Stimulated activated CD4-positive, alpha-beta T cell treated with anti-CD3 and anti-CD28 coated beads, Interleukin-1b, Interleukin-23, amount 100 ng/mL, for 48 hours (primary cell): Measurements from ENCODE around the gene BEND3.
"Not testable (repeated sequence)": the region's sequence is repeated elsewhere in the genome, so short reads cannot be mapped to it uniquely, and the experiment has no call there.

Experiments used
- DNase-seq: peaks from one replicate; pipeline ENCODE4 v3.0.0-alpha.2; 2020

The BEND3 gene

GRCh38 chr6:107120404-107120803 lies 5.1 kb upstream of the BEND3 start:
- no peak for DNase-seq

DNA sequence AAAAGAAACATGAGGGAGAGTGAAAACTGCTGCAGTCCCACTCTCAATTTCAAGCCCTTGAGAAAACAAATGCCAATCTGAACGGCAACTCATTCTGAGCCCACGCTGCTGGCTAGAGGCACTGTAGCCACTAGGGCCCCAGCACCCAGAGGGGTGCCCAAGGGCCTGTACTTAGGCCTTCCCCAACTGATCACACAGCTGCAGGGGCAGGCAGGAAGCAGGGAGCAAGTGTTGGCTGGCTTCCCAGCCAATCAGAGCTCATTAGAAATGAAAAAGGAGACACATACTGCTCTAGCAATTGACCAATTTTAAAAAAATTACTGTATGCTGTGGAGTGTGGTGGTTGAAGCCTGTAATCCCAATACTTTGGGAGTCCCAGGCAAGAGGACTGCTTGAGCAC lies 3.7 kb upstream of the BEND3 start:
- no peak for DNase-seq

- DNase-seq = not testable (repeated sequence)
Measured at GRCh38 chr6:107118540-107118939, 3.2 kb upstream of the BEND3 start.

DNA sequence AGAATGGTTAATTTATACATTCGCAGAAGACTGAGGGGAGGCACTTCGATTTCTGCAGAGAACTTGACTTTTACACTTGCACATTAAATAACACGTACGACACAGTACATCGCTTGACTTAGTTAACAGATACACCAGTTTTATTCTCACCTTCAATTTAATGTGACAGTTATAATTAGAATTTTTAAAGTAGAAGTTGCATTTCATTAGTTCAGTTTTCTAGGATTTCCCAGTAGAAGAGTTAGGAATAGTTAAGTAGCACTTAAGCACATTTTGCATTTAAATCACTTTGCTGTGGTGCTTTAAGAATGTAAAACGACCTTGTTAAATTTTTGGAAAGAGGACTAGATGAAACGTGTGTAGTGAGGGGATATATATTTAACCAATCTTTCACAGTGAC lies 1.6 kb upstream of the BEND3 start:
- no peak for DNase-seq

- DNase-seq = peak; percentile 25
Measured at GRCh38 chr6:107116328-107116892, 1.1 kb upstream of the BEND3 start.

GRCh38 chr6:107115695-107116327 lies 496 bp upstream of the BEND3 start:
- DNase-seq = peak; percentile 21

- DNase-seq = peak; percentile 72
Measured at GRCh38 chr6:107114213-107114925, 946 bp downstream of the BEND3 start.

GRCh38 chr6:107110200-107110599 lies 5.1 kb downstream of the BEND3 start:
- no peak for DNase-seq

GRCh38 chr6:107108201-107108890 lies 7.0 kb downstream of the BEND3 start:
- no peak for DNase-seq

DNA sequence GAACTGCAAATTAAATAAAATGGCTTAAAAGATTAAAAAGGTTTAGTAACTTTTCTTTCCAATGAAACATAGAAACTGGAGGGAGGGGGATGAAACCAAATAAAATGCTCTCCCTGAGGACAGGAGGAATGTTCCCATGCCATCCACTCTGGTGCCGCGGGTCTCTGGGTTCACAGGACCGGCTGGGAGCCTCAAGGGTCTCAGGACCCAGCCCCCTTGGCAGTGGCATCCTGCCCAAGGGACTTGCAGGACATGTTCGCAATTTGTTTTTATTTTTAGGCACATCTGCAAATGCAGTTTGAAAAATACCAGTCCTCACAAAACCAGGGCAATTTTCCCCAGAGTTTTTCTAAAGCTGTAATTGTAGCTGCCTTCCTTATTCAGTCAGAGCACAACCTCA lies 7.5 kb downstream of the BEND3 start:
- DNase-seq = no peak

- no peak for DNase-seq
Measured at GRCh38 chr6:107106165-107106564, 9.2 kb downstream of the BEND3 start.

DNA sequence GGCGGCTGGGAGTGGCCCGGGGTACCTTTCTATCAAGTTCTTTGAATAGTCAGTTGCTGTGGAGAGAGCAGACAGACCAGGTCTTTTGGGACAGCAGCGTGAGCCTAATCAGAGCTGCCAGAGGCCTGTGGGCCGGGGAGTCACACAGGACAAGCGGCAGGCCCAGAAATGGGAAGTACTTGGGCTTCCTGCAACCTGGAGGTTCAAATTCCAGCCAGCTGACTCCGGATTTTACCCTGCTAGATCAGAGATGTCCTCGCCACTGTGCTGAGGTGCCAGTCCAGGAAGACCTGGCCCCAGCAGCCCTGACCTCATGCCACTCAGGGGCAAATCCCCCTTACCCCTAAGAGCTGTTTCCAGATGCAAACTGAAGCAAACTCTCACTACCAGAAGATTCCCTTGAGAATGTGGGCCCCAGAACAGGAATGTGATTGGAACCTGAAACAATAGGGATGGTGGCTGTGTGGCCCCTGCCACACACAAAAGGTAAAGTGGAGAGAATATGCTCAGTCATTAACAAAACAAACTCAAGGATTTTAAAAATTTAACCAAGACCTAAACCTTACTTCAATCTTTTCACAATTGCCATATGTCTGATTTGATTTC lies 9.7 kb downstream of the BEND3 start:
- DNase-seq = no peak

GRCh38 chr6:107103082-107103481 lies 12.2 kb downstream of the BEND3 start:
- no peak for DNase-seq

DNA sequence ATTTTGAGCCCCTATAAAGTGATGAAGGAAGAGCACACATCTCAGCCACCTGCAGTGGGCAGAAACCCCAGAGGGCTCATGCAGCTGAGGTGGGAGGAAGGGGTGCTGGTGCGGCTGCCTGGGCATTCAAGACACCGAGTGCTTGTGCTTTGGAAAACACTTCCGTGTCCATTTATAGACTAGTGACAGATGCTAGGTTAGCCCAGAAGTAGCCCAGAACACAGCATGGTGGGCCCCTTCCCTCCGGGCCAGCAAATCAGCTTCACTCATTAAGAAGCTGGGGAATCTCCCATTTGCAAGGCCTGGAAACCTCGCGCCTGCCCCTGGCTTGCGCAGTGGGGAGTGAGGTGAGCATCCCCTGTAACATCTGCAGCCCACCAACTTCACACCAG lies 12.9 kb downstream of the BEND3 start:
- DNase-seq = no peak

GRCh38 chr6:107101686-107102413 lies 13.5 kb downstream of the BEND3 start:
- no peak for DNase-seq

- no peak for DNase-seq
Measured at GRCh38 chr6:107101211-107101610, 14.1 kb downstream of the BEND3 start.

- no peak for DNase-seq
Measured at GRCh38 chr6:107098436-107099307, 16.6 kb downstream of the BEND3 start.

DNA sequence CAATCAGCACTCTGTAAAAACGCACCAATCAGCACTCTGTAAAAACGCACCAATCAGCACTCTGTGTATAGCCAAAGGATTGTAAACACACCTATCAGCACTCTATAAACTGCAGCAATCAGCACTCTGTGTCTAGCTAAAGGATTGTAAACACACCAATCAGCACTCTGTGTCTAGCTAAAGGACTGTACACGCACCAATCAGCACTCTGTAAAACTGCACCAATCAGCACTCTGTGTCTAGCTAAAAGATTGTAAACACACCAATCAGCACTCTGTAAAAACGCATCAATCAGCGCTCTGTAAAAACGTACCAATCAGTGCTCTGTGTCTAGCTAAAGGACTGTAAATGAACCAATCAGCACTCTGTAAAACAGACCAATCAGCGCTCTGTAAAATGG lies 30.9 kb downstream of the BEND3 start:
- DNase-seq = not testable (repeated sequence)

DNA sequence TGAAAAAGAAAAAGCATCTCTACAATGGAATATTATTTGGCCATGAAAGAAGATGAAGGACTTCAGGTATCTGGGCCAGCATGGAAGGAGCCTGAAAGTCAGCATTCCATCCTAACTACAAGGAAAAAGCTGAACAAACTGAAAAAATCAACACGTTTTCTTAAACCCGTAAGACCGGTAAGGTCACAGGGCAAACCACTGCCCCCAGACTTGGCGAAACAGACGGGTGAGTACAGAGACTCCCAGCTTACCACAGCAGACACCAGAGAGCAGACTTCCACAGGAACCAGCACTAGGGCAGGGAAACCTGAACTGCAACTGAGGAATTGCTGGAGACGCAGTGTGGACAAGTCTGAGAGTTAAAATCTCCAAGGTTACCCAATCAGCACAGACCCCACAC lies 31.4 kb downstream of the BEND3 start:
- no peak for DNase-seq

DNA sequence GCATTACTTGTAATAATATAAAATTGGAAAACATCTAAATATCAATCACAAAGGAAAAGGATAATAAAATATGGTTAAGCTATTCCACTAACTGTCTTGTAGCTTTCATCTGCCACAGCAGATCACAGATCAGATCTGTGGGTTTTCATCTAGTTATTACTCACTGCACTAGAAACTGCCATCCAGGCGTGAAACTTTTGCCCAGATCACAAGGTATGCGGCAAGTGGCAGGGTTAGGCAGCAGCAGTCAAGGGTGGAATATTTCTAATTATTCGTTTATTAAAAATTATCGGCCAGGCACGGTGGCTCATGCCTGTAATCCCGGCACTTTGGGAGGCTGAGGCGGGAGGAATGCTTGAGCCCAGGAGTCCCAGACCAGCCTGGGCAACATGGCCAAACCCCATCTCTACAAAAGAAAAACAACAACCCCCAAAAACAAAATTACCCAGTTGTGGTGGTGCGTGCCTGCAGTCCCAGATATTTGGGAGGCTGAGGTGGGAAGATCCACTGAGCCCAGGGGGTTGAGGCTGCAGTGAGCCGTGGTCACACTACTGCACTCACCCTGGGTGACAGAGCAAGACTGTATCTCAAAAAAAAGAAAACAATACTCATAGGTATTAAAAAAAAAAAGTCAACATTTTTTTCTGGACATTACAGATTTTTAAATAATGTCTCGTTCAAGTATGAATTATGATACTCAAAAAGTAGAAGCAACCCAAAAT lies 32.1 kb downstream of the BEND3 start:
- no peak for DNase-seq

DNA sequence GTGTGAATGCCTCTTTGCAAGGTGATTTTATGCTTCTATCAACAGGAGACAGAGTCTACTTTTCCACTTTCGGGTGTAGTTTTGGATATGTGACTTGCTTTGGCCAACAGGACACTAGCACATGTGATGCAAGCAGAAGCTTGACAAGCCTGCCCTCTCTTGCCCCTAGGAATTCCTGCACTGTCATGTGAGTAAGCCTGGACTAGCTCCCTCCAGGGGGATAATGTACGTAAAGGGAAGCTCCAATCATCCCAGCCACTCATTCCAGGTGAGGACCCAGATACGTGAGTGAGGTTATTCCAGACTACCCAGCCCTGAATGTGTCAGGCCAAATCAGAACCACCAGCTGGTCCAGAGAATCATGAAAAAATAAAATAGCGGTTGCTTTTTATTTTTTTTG lies 33.3 kb downstream of the BEND3 start:
- DNase-seq = no peak
